K562 (cell line): Measurements from ENCODE around the gene MDK. TPM values are rescaled to one million over a fixed set of nuclear protein-coding genes. Genes with fewer than 3 reads are reported as not detected.

Experiments used
- KLF6 ChIP-seq: fragments of 250-450 bp; sonication (Bioruptor Pico); IDR thresholded peaks from 2 replicates; pipeline ENCODE4 v1.4.0; 2020; ENCODE audit warnings: mild to moderate bottlenecking, moderate library complexity, borderline replicate concordance
- RBBP5 ChIP-seq: fragments of 200-600 bp; sonication (generic); IDR thresholded peaks from 2 replicates; pipeline ENCODE4 v1.6.1; 2012; ENCODE audit warnings: borderline replicate concordance, mild to moderate bottlenecking, low read length, control low read depth, inconsistent platforms; ENCODE audit not compliant: insufficient read depth, poor library complexity, severe bottlenecking
- TGIF2 ChIP-seq: sonication (generic); formaldehyde crosslinking; IDR thresholded peaks from 2 replicates; pipeline ENCODE4 v1.8.1; 2022; ENCODE audit warnings: mild to moderate bottlenecking, missing genetic modification reagents, moderate library complexity
- ZNF766 ChIP-seq: fragments of 200-800 bp; sonication (Bioruptor generic); conservative IDR thresholded peaks from 2 replicates; pipeline ENCODE4 v1.6.1; 2016; ENCODE audit warnings: missing genetic modification characterization, missing compliant biosample characterization
- polyA plus RNA-seq, 8 experiments: library from polyadenylated mRNA; depleted of rRNA in 4 of 8; stranded (reverse) in 5 of 8; unstranded in 3 of 8; fragments of >200 nt; fragmentation: Nextera tagmentation in 2 of 8; fragmentation: Illumina TruSeq in 1 of 8; extraction: Ambion mirVana in 2 of 8; extraction: Trizol in 1 of 8; gene quantifications; 2 replicates each; pipeline versions ENCODE4 v1.2.1 to v1.2.3, GENCODE V29; 2011 to 2014; ENCODE audit warnings: inconsistent platforms in 1 of 8, missing spikeins in 1 of 8
- total RNA-seq, 7 experiments: library from RNA; depleted of rRNA in 6 of 7; stranded (reverse); fragments of >200 nt in 6 of 7; fragmentation: Illumina TruSeq in 2 of 7; extraction: Trizol in 2 of 7; gene quantifications; 2 replicates each; pipeline versions ENCODE4 v1.2.1 to v1.2.3, GENCODE V29; 2011 to 2021; ENCODE audit warnings: low replicate concordance in 1 of 7
- TF ChIP-seq, protein P1 (sequence below), 2 experiments: fragments of 450-650 bp in 1 of 2; sonication (generic) in 1 of 2; formaldehyde crosslinking in 1 of 2; IDR thresholded peaks; 2 replicates each; pipeline versions ENCODE4 v1.7.1 to v1.9.0; 2016 to 2022; ENCODE audit warnings: inconsistent platforms in 1 of 2, mild to moderate bottlenecking in 1 of 2, missing genetic modification reagents in 1 of 2
- TF ChIP-seq, protein P2 (sequence below): sonication (generic); formaldehyde crosslinking; IDR thresholded peaks from 2 replicates; pipeline ENCODE4 v1.8.0; 2022; ENCODE audit warnings: mild to moderate bottlenecking, missing genetic modification reagents
- TF ChIP-seq, protein P3 (sequence below): fragments of 450-650 bp; IDR thresholded peaks from one replicate; pipeline ENCODE4 v1.6.1; 2018; ENCODE audit warnings: mild to moderate bottlenecking, moderate library complexity; ENCODE audit not compliant: partially characterized antibody
- TF ChIP-seq, protein P4 (sequence below): fragments of 250-450 bp; sonication (Bioruptor Pico); IDR thresholded peaks from 2 replicates; pipeline ENCODE4 v1.4.0; 2020; ENCODE audit warnings: mild to moderate bottlenecking, moderate library complexity

MDK gene
- total and polyA plus RNA-seq, 9 of the 15 experiments (the other 6 are each of a cell fraction or from before 2014, with no cell fraction given) = 20.7 to 700 (median 350) TPM

DNA sequence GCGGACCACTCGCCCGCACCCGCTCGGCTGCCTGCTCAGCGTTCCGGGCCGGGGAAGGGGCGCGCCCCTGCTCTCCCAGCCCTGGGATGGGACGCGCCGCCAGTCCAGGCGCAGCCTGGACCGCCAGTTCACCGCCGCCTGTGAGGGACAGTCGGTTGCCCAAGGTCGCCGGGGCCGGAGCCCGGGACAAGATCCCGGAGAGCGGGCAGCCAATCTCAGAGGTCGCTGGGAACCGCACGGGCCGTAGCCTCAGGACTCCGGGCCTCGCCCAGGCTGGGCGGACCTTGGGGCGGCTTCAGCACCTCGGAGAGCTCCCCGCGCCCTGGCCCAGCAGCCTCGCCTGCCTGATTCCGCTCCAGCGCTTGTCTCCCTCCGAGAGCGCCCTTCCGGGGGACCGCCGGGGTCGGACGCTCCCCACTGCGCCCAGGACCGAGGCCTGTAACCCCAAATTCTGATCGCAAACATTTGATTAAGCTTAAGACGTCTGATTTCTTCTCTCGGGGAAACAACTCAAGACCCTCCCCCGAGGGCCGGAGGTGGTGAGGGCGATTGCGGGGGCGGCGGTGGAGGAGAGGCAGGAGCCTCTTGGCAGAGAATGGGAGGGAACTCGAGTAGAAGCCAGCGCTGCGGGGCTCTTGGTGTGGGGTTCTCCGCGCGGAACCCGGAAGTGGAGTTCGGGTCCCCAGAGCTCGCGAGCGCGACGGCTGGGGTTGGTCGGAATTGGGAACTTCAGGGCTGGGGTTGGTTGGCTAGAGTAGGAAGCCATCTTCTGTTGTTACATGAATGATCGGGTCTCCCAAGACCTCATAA is 11.2 kb downstream of the MDK start (continued):
- TF ChIP-seq, protein P1, sequence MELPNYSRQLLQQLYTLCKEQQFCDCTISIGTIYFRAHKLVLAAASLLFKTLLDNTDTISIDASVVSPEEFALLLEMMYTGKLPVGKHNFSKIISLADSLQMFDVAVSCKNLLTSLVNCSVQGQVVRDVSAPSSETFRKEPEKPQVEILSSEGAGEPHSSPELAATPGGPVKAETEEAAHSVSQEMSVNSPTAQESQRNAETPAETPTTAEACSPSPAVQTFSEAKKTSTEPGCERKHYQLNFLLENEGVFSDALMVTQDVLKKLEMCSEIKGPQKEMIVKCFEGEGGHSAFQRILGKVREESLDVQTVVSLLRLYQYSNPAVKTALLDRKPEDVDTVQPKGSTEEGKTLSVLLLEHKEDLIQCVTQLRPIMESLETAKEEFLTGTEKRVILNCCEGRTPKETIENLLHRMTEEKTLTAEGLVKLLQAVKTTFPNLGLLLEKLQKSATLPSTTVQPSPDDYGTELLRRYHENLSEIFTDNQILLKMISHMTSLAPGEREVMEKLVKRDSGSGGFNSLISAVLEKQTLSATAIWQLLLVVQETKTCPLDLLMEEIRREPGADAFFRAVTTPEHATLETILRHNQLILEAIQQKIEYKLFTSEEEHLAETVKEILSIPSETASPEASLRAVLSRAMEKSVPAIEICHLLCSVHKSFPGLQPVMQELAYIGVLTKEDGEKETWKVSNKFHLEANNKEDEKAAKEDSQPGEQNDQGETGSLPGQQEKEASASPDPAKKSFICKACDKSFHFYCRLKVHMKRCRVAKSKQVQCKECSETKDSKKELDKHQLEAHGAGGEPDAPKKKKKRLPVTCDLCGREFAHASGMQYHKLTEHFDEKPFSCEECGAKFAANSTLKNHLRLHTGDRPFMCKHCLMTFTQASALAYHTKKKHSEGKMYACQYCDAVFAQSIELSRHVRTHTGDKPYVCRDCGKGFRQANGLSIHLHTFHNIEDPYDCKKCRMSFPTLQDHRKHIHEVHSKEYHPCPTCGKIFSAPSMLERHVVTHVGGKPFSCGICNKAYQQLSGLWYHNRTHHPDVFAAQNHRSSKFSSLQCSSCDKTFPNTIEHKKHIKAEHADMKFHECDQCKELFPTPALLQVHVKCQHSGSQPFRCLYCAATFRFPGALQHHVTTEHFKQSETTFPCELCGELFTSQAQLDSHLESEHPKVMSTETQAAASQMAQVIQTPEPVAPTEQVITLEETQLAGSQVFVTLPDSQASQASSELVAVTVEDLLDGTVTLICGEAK (IDR thresholded peaks at IDR 0.05) = peak; percentile 69
- TF ChIP-seq, protein P1 (CRISPR knock-in tag; IDR thresholded peaks at IDR 0.05) = peak; percentile 70
- TF ChIP-seq, protein P2, sequence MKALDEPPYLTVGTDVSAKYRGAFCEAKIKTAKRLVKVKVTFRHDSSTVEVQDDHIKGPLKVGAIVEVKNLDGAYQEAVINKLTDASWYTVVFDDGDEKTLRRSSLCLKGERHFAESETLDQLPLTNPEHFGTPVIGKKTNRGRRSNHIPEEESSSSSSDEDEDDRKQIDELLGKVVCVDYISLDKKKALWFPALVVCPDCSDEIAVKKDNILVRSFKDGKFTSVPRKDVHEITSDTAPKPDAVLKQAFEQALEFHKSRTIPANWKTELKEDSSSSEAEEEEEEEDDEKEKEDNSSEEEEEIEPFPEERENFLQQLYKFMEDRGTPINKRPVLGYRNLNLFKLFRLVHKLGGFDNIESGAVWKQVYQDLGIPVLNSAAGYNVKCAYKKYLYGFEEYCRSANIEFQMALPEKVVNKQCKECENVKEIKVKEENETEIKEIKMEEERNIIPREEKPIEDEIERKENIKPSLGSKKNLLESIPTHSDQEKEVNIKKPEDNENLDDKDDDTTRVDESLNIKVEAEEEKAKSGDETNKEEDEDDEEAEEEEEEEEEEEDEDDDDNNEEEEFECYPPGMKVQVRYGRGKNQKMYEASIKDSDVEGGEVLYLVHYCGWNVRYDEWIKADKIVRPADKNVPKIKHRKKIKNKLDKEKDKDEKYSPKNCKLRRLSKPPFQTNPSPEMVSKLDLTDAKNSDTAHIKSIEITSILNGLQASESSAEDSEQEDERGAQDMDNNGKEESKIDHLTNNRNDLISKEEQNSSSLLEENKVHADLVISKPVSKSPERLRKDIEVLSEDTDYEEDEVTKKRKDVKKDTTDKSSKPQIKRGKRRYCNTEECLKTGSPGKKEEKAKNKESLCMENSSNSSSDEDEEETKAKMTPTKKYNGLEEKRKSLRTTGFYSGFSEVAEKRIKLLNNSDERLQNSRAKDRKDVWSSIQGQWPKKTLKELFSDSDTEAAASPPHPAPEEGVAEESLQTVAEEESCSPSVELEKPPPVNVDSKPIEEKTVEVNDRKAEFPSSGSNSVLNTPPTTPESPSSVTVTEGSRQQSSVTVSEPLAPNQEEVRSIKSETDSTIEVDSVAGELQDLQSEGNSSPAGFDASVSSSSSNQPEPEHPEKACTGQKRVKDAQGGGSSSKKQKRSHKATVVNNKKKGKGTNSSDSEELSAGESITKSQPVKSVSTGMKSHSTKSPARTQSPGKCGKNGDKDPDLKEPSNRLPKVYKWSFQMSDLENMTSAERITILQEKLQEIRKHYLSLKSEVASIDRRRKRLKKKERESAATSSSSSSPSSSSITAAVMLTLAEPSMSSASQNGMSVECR (CRISPR knock-in tag) = peak; percentile 100
- TF ChIP-seq, protein P3, sequence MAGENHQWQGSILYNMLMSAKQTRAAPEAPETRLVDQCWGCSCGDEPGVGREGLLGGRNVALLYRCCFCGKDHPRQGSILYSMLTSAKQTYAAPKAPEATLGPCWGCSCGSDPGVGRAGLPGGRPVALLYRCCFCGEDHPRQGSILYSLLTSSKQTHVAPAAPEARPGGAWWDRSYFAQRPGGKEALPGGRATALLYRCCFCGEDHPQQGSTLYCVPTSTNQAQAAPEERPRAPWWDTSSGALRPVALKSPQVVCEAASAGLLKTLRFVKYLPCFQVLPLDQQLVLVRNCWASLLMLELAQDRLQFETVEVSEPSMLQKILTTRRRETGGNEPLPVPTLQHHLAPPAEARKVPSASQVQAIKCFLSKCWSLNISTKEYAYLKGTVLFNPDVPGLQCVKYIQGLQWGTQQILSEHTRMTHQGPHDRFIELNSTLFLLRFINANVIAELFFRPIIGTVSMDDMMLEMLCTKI = no peak
- TF ChIP-seq KLF6 (no peak), RBBP5 (no peak), ZNF766 (CRISPR knock-in tag) (peak; percentile 86), TGIF2 (CRISPR knock-in tag) (peak; percentile 98)
- TF ChIP-seq, protein P4, sequence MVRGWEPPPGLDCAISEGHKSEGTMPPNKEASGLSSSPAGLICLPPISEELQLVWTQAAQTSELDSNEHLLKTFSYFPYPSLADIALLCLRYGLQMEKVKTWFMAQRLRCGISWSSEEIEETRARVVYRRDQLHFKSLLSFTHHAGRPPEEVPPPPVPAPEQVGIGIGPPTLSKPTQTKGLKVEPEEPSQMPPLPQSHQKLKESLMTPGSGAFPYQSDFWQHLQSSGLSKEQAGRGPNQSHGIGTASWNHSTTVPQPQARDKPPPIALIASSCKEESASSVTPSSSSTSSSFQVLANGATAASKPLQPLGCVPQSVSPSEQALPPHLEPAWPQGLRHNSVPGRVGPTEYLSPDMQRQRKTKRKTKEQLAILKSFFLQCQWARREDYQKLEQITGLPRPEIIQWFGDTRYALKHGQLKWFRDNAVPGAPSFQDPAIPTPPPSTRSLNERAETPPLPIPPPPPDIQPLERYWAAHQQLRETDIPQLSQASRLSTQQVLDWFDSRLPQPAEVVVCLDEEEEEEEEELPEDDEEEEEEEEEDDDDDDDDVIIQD (CRISPR knock-in tag) = no peak
